Motor neuron (in vitro differentiated cells): ENCODE data around the gene PKD1. TPM values are rescaled to one million over a fixed set of nuclear protein-coding genes. Genes with fewer than 3 reads are reported as not detected.

Source experiments
- ATAC-seq, 8 experiments: fragments of 200-7000 bp; cut with Tn5 transposase; replicated peaks in 6 of 8; 2 replicates each; pipeline ENCODE4 v1.8.0; 2021; ENCODE audit warnings: mild to moderate bottlenecking in 8 of 8, moderate library complexity in 8 of 8
- H3K27ac ChIP-seq, 2 donors: fragments of 250-450 bp; sonication (Bioruptor Pico); 2 replicates each; pipeline ENCODE4 v1.9.0; 2021; ENCODE audit warnings: antibody characterized with exemption in 2 of 2, mild to moderate bottlenecking in 2 of 2, moderate library complexity in 1 of 2
- H3K4me1 ChIP-seq, 2 donors: fragments of 250-450 bp; sonication (Bioruptor Pico); replicated peaks in 1 of 2; 2 replicates each; pipeline ENCODE4 v1.6.1; 2021; ENCODE audit warnings: antibody characterized with exemption in 2 of 2, mild to moderate bottlenecking in 2 of 2, moderate library complexity in 1 of 2
- H3K4me3 ChIP-seq, 5 donors: fragments of 250-450 bp; sonication (Bioruptor Pico); 2 replicates each; pipeline ENCODE4 v1.9.0; 2021; ENCODE audit warnings: antibody characterized with exemption in 5 of 5, mild to moderate bottlenecking in 5 of 5, moderate library complexity in 4 of 5
- WGBS, 10 experiments: fragments of 450-650 bp; shearing (Covaris generic); methylation state at CpG; one replicate each; pipeline ENCODE4 v1.0.0; 2022; 5-methylcytosine and 5-hydroxymethylcytosine counted together
- in situ Hi-C, 9 experiments: fragments of 400-800 bp; cut with MboI; loops; one replicate each; pipeline ENCODE4 v1.15.0; 2021; ENCODE audit warnings: low sequenced_read_pairs in 9 of 9, low pct_unique_long_range_greater_than_20kb in 2 of 9; ENCODE audit not compliant: unreplicated experiment in 9 of 9
- total RNA-seq, 8 experiments: library from RNA; unstranded; fragments of 300-600 nt; gene quantifications; 2 replicates each; pipeline versions ENCODE4 v1.2.3 to v1.2.4, GENCODE V29; 2022

Gene PKD1
- total RNA-seq, 8 experiments from 2014 or later, result 27.9 to 123 (median 58.3) TPM

- Histone ChIP-seq H3K27ac (no peak overlapping the region), H3K4me1 (no peaks in the 10 kb centered on the region), H3K4me3 (no peak overlapping the region)
- in situ Hi-C loops, result no loop called here
- WGBS, 10 experiments, result 67 to 100% (median 85%) methylated on average over 1 to 4 of the region's 8 CpGs; no CpG with 5 or more reads in 6 of the 10 experiments
- ATAC-seq, result no peak
These were observed 62.8 kb downstream of the PKD1 start for GRCh38 chr16:2072926-2073325.

- Histone ChIP-seq H3K4me1 (no peaks in the 10 kb centered on the region), H3K27ac (no peak overlapping the region), H3K4me3 (no peak overlapping the region)
- in situ Hi-C loops, result no loop called here
- 68 to 95% (median 93%) methylated on average over 4 to 12 of the region's 34 CpGs; no CpG with 5 or more reads in 7 of the 10 experiments for WGBS, 10 experiments
- peak in 5 of 8 experiments; percentile 7 to 35 (median 19) for ATAC-seq
These were observed 64.1 kb downstream of the PKD1 start for GRCh38 chr16:2071454-2072202.

GRCh38 chr16:2070576-2071453 lies 64.9 kb downstream of the PKD1 start:
- ATAC-seq, result peak in 1 of 8 experiments; percentile 8
- in situ Hi-C loops, result no loop called here
- 86 to 100% (median 100%) methylated on average over 1 to 4 of the region's 29 CpGs; no CpG with 5 or more reads in 7 of the 10 experiments for WGBS, 10 experiments
- Histone ChIP-seq H3K4me3 (no peak overlapping the region), H3K27ac (no peak overlapping the region), H3K4me1 (no peaks in the 10 kb centered on the region)

- in situ Hi-C loops, result no loop called here
- no peak overlapping the region for H3K4me3 ChIP-seq
- WGBS, 10 experiments, result 80 to 100% (median 100%) methylated on average over 1 to 6 of the region's 11 CpGs; no CpG with 5 or more reads in 3 of the 10 experiments
- H3K4me1 ChIP-seq, result no peaks in the 10 kb centered on the region
- H3K27ac ChIP-seq, result no peak overlapping the region
- ATAC-seq, result no peak
These were observed 69.6 kb downstream of the PKD1 start for GRCh38 chr16:2066139-2066538.

- H3K4me3 ChIP-seq, result no peak overlapping the region
- in situ Hi-C loops, result no loop called here
- 33 to 100% (median 95%) methylated on average over 1 to 8 of the region's 16 CpGs; no CpG with 5 or more reads in 4 of the 10 experiments for WGBS, 10 experiments
These were observed 71.2 kb downstream of the PKD1 start for GRCh38 chr16:2064368-2064945.

GRCh38 chr16:2063861-2064260 lies 71.8 kb downstream of the PKD1 start:
- H3K4me3 ChIP-seq, result no peak overlapping the region
- WGBS, 10 experiments, result 80 to 100% (median 88%) methylated on average over 1 to 14 of the region's 25 CpGs; no CpG with 5 or more reads in 5 of the 10 experiments
- no peak overlapping the region for H3K27ac ChIP-seq
- in situ Hi-C loops, result no loop called here
- no peak for ATAC-seq
- H3K4me1 ChIP-seq, result no peaks in the 10 kb centered on the region

More at GRCh38 chr16:2064368-2064945, 71.2 kb downstream of the PKD1 start:
- ATAC-seq, result no peak
- Histone ChIP-seq H3K27ac (no peak overlapping the region), H3K4me1 (no peaks in the 10 kb centered on the region)

- ATAC-seq, result no peak
- no peak overlapping the region for H3K27ac ChIP-seq
- in situ Hi-C loops, result no loop called here
- peaks cover 0 to 7% of the 10 kb centered on the region in 2 donors for H3K4me1 ChIP-seq
- 90 to 100% (median 100%) methylated on average over 1 to 4 of the region's 28 CpGs; no CpG with 5 or more reads in 6 of the 10 experiments for whole genome bisulfite sequencing, 10 experiments
- H3K4me3 ChIP-seq, result no peak overlapping the region
These were observed 72.9 kb downstream of the PKD1 start for GRCh38 chr16:2062801-2063200.

- in situ Hi-C loops, result no loop called here
- H3K4me3 ChIP-seq, result no peak overlapping the region
- peaks cover 0 to 7% of the 10 kb centered on the region in 2 donors for H3K4me1 ChIP-seq
- peak in 2 of 8 experiments; percentile 7 to 12 for ATAC-seq
- H3K27ac ChIP-seq, result no peak overlapping the region
- 60 to 100% (median 100%) methylated on average over 2 to 3 of the region's 13 CpGs; no CpG with 5 or more reads in 7 of the 10 experiments for WGBS, 10 experiments
These were observed 74.2 kb downstream of the PKD1 start for GRCh38 chr16:2061526-2061925.

GRCh38 chr16:2061023-2061422 lies 74.7 kb downstream of the PKD1 start:
- peak in 1 of 8 experiments; percentile 42 for ATAC-seq
- WGBS, 10 experiments, result 81 to 100% (median 94%) methylated on average over 1 to 9 of the region's 18 CpGs; no CpG with 5 or more reads in 6 of the 10 experiments
- in situ Hi-C loops, result no loop called here
- Histone ChIP-seq H3K27ac (no peak overlapping the region), H3K4me3 (no peak overlapping the region), H3K4me1 (peaks cover 0 to 7% of the 10 kb centered on the region in 2 donors)

- Histone ChIP-seq H3K27ac (no peak overlapping the region), H3K4me3 (no peak overlapping the region), H3K4me1 (peaks cover 0 to 7% of the 10 kb centered on the region in 2 donors)
- ATAC-seq, result no peak
- in situ Hi-C loops, result no loop called here
- 83 to 100% (median 93%) methylated on average over 2 to 3 of the region's 17 CpGs; no CpG with 5 or more reads in 7 of the 10 experiments for WGBS, 10 experiments
These were observed 75.4 kb downstream of the PKD1 start for GRCh38 chr16:2060346-2060745.

GRCh38 chr16:2058872-2059271 lies 76.8 kb downstream of the PKD1 start:
- Histone ChIP-seq H3K4me1 (peaks cover 0 to 7% of the 10 kb centered on the region in 2 donors), H3K27ac (no peak overlapping the region), H3K4me3 (no peak overlapping the region)
- 90 to 100% methylated on average over 2 to 3 of the region's 10 CpGs; no CpG with 5 or more reads in 8 of the 10 experiments for WGBS, 10 experiments
- in situ Hi-C loops, result no loop called here
- ATAC-seq, result peak in 2 of 8 experiments; percentile 12 to 16

- ATAC-seq, result peak in 3 of 8 experiments; percentile 21 to 35 (median 28)
- Histone ChIP-seq H3K4me1 (peaks cover 0 to 7% of the 10 kb centered on the region in 2 donors), H3K4me3 (no peak overlapping the region), H3K27ac (no peak overlapping the region)
- in situ Hi-C loops, result no loop called here
- 71 to 90% (median 85%) methylated on average over 1 to 8 of the region's 13 CpGs; no CpG with 5 or more reads in 6 of the 10 experiments for WGBS, 10 experiments
These were observed 77.3 kb downstream of the PKD1 start for GRCh38 chr16:2058420-2058819.
